Activated naive CD8-positive, alpha-beta T cell treated with anti-CD3 and anti-CD28 coated beads, Interleukin-2, amount 50 U/mL, for 24 hours (primary cell): ENCODE results near the gene OPCML.

Source experiments
- ATAC-seq: fragments of 150-1000 bp; cut with Tn5 transposase; one replicate; pipeline ENCODE4 v1.10.0; 2021
- DNase-seq: peaks from one replicate; pipeline ENCODE4 v3.0.0; 2021
- H3K27ac Mint-ChIP-seq: one replicate; pipeline ENCODE4 v1.8.0; 2021; ENCODE audit warnings: mild to moderate bottlenecking, mixed read lengths
- H3K27me3 Mint-ChIP-seq: one replicate; pipeline ENCODE4 v1.8.0; 2021; ENCODE audit warnings: mixed read lengths
- H3K36me3 Mint-ChIP-seq: one replicate; pipeline ENCODE4 v1.8.0; 2021; ENCODE audit warnings: low read depth, mixed read lengths
- H3K4me1 Mint-ChIP-seq: one replicate; pipeline ENCODE4 v1.8.0; 2021; ENCODE audit warnings: mixed read lengths
- H3K4me3 Mint-ChIP-seq: one replicate; pipeline ENCODE4 v1.8.0; 2021; ENCODE audit warnings: mild to moderate bottlenecking, moderate library complexity, mixed read lengths
- H3K9me3 Mint-ChIP-seq: one replicate; pipeline ENCODE4 v1.8.0; 2021; ENCODE audit warnings: mixed read lengths

The OPCML gene

DNA sequence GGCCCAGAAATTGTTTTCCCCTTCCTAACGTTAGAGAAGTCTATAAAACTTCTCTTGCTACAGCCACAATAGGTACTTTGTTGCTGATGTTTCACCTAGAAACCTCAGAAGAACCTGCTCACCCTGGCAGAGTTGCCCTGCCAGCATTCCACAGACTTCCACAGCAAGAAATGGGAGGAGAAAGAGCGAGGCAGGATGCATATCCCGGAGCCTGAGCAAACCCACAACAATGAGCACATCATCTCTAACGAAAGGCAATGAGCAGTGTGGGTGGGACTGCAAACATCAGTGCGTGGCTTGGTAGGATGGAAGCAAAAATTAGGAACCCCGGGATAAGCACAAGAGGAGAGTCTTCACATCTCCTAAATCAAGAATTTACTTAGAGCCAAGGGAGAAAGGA is 892.3 kb downstream of the OPCML start:
- H3K4me3 Mint-ChIP-seq = no peak overlapping the region
- H3K9me3 Mint-ChIP-seq = no peaks in the 10 kb centered on the region
- H3K27me3 Mint-ChIP-seq = peaks cover 2% of the 10 kb centered on the region
- ATAC-seq = no peak
- H3K4me1 Mint-ChIP-seq = no peaks in the 10 kb centered on the region
- no peak for DNase-seq
- H3K36me3 Mint-ChIP-seq = no peaks in the 10 kb centered on the region
- H3K27ac Mint-ChIP-seq = no peak overlapping the region

DNA sequence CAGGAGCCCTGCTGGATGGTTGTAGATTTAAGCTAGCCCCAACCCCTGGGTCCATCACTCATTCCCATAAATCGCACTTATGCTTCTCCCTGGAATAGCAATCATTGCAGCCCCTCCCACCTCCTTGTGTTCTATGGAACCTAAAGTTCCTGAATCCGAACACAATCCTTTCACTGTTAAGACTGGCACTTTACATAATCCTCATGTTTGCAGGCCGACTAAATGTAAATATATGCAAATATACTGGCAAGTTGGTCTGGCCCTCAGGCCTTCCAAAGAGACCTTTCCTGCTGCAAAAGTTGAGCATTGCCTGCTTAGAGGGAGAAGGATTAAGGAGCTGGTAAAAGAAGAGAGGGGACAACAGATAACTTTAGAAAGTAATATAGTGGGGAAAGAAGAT is 892.9 kb downstream of the OPCML start:
- ATAC-seq (no peak), DNase-seq (no peak)
- H3K4me1 Mint-ChIP-seq = no peaks in the 10 kb centered on the region
- no peaks in the 10 kb centered on the region for H3K36me3 Mint-ChIP-seq
- H3K27me3 Mint-ChIP-seq = peaks cover 2% of the 10 kb centered on the region
- H3K27ac Mint-ChIP-seq = no peak overlapping the region
- H3K9me3 Mint-ChIP-seq = no peaks in the 10 kb centered on the region
- no peak overlapping the region for H3K4me3 Mint-ChIP-seq

DNA sequence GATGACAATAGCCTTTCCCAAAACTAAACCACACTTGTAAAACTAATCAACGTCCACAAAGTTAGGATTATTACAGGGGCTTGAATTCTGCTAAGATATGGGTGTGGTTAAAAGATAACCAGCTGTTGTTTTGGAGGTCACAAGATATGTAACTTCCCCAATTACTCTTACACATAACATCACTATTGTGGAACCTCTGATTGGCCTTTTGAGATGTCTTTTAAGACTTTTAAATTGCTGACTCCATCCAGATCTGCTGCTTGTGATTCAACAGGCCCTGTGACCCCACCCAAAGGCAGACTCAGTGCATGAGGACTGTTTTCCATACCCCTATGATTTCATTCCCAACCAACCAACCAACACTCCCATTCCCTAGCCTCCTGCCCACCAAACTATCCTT is 893.9 kb downstream of the OPCML start:
- H3K27me3 Mint-ChIP-seq = peaks cover under 1% of the 10 kb centered on the region
- no peaks in the 10 kb centered on the region for H3K4me1 Mint-ChIP-seq
- DNase-seq (no peak), ATAC-seq (no peak)
- no peaks in the 10 kb centered on the region for H3K36me3 Mint-ChIP-seq
- no peak overlapping the region for H3K27ac Mint-ChIP-seq
- H3K9me3 Mint-ChIP-seq = no peaks in the 10 kb centered on the region
- no peak overlapping the region for H3K4me3 Mint-ChIP-seq

DNA sequence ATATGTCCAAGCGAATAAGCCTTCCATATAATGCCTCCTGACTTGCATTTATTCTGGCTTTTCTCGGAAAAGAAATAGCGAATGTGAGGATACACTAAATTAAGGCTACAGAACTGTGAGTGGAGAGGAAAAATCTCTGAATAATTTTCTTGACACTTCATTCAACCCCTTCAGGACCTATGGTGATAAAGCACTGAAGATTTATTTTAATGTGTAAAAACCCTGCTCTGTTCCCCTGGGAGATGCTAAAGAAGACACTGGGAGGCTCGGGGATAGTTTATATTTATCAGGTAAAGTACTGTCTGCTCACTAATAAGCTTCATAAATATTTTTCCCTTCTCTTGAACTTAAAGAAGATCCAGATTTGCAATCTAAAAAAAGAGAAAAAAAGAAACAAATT is 895.8 kb downstream of the OPCML start:
- Mint-ChIP-seq H3K27me3 (no peaks in the 10 kb centered on the region), H3K4me1 (no peaks in the 10 kb centered on the region), H3K9me3 (no peaks in the 10 kb centered on the region), H3K27ac (no peak overlapping the region), H3K36me3 (no peaks in the 10 kb centered on the region), H3K4me3 (no peak overlapping the region)
- DNase-seq (no peak), ATAC-seq (no peak)

DNA sequence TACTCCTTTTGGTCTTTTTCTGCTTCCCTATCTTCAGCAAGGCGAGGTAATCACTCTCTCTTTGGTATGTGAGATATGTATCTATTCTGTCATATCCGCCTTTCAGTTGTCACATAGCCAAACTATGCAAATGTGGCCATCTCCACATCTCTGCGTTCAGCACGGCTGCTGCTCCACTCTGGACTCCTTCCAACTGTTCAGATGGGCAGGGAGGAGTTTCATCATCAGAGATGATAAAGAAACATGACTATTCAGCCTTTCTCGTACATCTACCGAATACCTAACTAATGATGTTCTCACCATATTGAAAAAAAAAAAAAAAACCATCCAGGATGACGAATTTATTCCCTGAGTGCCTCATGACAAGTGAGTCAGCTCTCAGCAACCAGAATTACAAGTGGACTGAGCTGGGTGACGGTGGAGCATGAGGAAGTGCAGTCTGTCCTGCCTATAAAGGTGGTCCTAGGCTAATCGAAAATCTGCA is 899.6 kb downstream of the OPCML start:
- DNase-seq (no peak), ATAC-seq (peak; percentile 15)
- peaks cover 11% of the 10 kb centered on the region for H3K9me3 Mint-ChIP-seq
- H3K36me3 Mint-ChIP-seq = no peaks in the 10 kb centered on the region
- no peaks in the 10 kb centered on the region for H3K27me3 Mint-ChIP-seq
- no peak overlapping the region for H3K27ac Mint-ChIP-seq
- H3K4me1 Mint-ChIP-seq = no peaks in the 10 kb centered on the region
- no peak overlapping the region for H3K4me3 Mint-ChIP-seq

DNA sequence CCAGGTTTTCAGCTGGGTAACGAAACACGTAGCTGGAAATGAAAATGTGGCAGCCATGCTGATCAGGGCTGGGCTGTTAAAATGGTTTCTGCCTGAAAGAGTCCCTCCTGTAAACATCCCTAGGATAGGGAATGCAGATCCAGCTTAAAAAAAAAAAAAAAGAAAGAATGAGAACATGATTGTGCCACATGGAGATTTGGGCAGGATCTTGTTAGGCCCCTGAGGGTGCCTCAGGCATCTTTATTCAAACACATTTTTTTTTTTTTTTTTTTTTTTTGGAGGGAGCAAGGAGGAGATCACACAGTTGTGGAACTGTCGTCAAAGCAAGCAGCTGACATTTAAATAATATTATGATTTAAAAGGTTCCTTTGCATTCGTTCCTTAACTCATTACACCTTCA is 900.3 kb downstream of the OPCML start:
- H3K9me3 Mint-ChIP-seq = peaks cover 11% of the 10 kb centered on the region
- no peak overlapping the region for H3K4me3 Mint-ChIP-seq
- no peak for ATAC-seq
- no peaks in the 10 kb centered on the region for H3K36me3 Mint-ChIP-seq
- no peak for DNase-seq
- no peak overlapping the region for H3K27ac Mint-ChIP-seq
- H3K27me3 Mint-ChIP-seq = no peaks in the 10 kb centered on the region
- no peaks in the 10 kb centered on the region for H3K4me1 Mint-ChIP-seq

DNA sequence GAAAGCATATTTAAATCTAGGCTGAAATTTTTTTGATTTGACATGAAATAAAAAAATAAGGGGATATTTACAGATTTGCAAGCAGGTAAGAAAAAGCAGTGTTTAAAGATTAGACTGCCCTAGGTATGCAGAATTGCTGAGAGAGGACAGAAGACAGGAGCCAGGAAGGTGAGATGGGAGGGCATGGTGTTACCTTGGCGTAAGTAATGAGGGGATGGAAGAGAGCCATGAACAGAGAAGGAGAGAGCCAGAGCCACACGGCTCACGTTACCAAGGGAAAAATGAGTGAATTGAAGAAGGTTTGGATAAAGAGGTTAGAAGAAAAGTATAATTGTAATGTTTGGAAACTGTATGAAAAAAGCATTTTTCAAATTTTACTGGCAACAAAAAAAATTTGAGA is 904.3 kb downstream of the OPCML start:
- Mint-ChIP-seq H3K27ac (no peak overlapping the region), H3K36me3 (no peaks in the 10 kb centered on the region), H3K4me1 (no peaks in the 10 kb centered on the region), H3K27me3 (no peaks in the 10 kb centered on the region), H3K9me3 (peaks cover 11% of the 10 kb centered on the region), H3K4me3 (no peak overlapping the region)
- no peak for ATAC-seq
- DNase-seq = no peak

GRCh38 chr11:132626446-132626845 is 905.9 kb downstream of the OPCML start:
- H3K9me3 Mint-ChIP-seq = peaks cover 11% of the 10 kb centered on the region
- no peak overlapping the region for H3K27ac Mint-ChIP-seq
- H3K36me3 Mint-ChIP-seq = no peaks in the 10 kb centered on the region
- no peak for ATAC-seq
- no peaks in the 10 kb centered on the region for H3K27me3 Mint-ChIP-seq
- no peaks in the 10 kb centered on the region for H3K4me1 Mint-ChIP-seq
- DNase-seq = no peak
- no peak overlapping the region for H3K4me3 Mint-ChIP-seq

DNA sequence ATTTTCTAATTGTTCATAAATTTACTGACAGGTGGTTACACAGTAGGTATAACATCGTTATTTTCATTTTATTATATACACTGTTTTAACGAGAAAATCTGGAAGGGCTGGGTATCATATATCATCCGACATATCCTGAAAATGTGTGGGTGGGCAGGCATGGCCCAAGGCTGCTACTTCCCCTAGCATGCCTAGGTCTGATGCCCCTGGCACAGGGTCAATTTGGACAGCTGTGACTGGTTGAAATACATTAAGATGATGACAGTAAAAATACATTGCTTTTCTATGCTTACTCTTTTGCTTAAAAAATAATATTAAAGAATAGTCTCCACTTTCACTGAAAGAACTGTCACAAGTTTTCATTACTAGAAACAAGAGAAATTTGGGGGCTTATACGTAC is 908.8 kb downstream of the OPCML start:
- Mint-ChIP-seq H3K27ac (no peak overlapping the region), H3K4me1 (no peaks in the 10 kb centered on the region), H3K36me3 (no peaks in the 10 kb centered on the region), H3K9me3 (peaks cover 2% of the 10 kb centered on the region), H3K4me3 (no peak overlapping the region), H3K27me3 (no peaks in the 10 kb centered on the region)
- DNase-seq (no peak), ATAC-seq (no peak)

GRCh38 chr11:132621976-132622580 is 910.2 kb downstream of the OPCML start:
- ATAC-seq = no peak
- H3K4me1 Mint-ChIP-seq = no peaks in the 10 kb centered on the region
- no peaks in the 10 kb centered on the region for H3K36me3 Mint-ChIP-seq

DNA sequence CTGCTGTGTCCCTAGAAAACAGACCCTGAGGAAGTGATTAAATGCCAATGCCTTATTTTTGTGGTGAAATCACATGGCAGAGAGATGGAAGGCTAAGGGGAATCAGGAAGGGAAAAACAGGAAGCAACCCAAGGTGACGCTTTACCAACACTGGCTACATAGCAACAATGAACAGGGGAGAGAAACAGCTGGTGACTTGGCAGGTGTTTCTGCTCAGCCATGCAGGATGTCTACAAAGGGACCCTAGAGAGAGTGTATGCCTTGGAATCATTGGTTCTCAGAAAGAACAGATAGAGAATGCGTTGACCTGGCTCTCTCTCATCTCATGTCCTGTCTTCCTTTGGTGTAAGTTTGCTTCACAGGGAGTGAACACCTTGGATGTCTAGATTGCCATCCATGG is 911.9 kb downstream of the OPCML start:
- ATAC-seq = no peak

More at GRCh38 chr11:132621976-132622580, 910.2 kb downstream of the OPCML start:
- H3K9me3 Mint-ChIP-seq = peaks cover 5% of the 10 kb centered on the region
- no peak for DNase-seq
- H3K27me3 Mint-ChIP-seq = no peaks in the 10 kb centered on the region
- H3K27ac Mint-ChIP-seq = no peak overlapping the region
- no peak overlapping the region for H3K4me3 Mint-ChIP-seq

GRCh38 chr11:132610791-132611190 is 921.5 kb downstream of the OPCML start:
- ATAC-seq (no peak), DNase-seq (no peak)
- H3K4me1 Mint-ChIP-seq = no peaks in the 10 kb centered on the region
- H3K4me3 Mint-ChIP-seq = no peak overlapping the region
- H3K36me3 Mint-ChIP-seq = no peaks in the 10 kb centered on the region
- H3K27ac Mint-ChIP-seq = no peak overlapping the region
- H3K9me3 Mint-ChIP-seq = no peaks in the 10 kb centered on the region
- H3K27me3 Mint-ChIP-seq = no peaks in the 10 kb centered on the region

More for the DNA sequence above, 911.9 kb downstream of the OPCML start:
- H3K4me3 Mint-ChIP-seq = no peak overlapping the region
- no peak for DNase-seq
- no peak overlapping the region for H3K27ac Mint-ChIP-seq
- H3K36me3 Mint-ChIP-seq = no peaks in the 10 kb centered on the region
- H3K27me3 Mint-ChIP-seq = no peaks in the 10 kb centered on the region
- H3K4me1 Mint-ChIP-seq = no peaks in the 10 kb centered on the region
- peaks cover 5% of the 10 kb centered on the region for H3K9me3 Mint-ChIP-seq

DNA sequence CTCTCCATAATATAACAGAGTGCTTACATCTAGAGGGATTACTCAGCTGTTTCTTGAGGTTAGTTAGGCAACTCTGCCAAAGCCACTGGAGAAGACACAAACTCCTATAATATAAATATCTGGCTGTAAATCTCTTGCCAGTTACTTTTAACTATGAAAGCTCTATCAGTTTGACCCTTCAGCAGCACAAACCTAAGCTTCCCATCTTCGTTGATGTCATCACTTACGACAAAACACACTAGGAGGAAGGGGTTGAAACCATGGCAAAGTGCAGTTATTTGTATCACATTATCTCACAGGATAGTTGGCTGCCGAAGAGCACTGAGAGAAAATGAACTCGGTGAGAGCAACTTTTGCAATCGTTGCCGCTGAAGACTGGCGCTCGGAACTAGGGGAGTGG is 922.1 kb downstream of the OPCML start:
- Mint-ChIP-seq H3K27me3 (peaks cover 2% of the 10 kb centered on the region), H3K4me1 (no peaks in the 10 kb centered on the region), H3K9me3 (no peaks in the 10 kb centered on the region), H3K36me3 (no peaks in the 10 kb centered on the region), H3K27ac (no peak overlapping the region), H3K4me3 (no peak overlapping the region)
- DNase-seq (no peak), ATAC-seq (no peak)

DNA sequence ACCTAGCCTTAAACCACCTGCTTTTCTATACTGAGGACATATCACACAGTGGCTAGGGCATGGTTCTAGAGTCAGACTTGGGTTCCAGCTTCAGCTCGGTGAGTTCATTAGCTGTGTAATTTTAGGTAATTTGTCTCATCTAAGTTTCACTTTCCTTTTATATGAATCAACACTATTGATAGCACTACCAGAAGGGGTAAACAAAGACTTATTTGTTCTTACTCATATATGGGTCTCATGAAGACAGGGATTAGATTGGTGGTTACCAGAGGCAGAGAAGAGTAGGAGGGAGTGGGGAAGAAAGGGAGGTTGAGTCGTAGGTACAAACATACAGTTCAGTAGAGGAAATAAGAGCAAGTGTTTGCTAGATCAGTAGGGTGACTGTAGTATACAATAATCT is 924.7 kb downstream of the OPCML start:
- H3K27me3 Mint-ChIP-seq = peaks cover 2% of the 10 kb centered on the region

DNA sequence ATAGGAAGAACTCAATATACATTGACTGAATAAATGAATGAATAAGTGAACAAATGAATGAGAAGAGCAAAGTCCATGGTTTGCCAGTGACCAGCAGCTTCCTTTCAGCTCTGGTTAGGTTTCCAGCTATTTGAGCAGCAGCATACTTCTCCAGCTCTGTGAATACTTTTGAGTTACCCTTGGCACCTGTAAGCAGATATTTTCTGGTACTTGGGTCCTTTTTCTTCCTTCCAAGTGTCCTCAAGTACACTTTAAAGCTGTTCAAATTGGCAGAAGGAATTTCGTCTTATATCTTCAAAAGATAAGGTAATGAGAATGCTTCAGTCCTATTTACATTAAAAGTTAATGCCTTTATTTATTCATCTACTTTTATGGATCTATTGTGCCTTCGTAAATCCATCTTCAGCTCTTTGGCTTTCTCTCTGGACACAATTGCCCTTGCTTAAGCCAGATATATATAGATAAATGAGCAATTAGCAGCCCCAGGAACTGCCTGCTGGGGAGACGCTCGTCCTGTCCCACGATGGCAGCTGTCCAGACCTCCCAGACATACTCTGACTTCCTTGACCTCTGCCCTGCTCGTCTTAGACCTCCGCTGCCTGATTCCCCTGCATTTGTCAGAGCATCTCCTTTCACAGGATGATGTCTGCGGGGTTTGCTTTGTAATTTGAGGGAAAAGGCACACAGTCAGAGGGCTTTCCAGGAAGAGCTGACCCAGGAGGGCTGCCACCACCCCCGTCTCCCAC is 926.3 kb downstream of the OPCML start:
- Mint-ChIP-seq H3K4me1 (no peaks in the 10 kb centered on the region), H3K27me3 (peaks cover 2% of the 10 kb centered on the region), H3K9me3 (no peaks in the 10 kb centered on the region), H3K27ac (no peak overlapping the region), H3K36me3 (no peaks in the 10 kb centered on the region), H3K4me3 (no peak overlapping the region)
- ATAC-seq (no peak), DNase-seq (no peak)

More for the DNA sequence above, 924.7 kb downstream of the OPCML start:
- Mint-ChIP-seq H3K4me3 (no peak overlapping the region), H3K36me3 (no peaks in the 10 kb centered on the region), H3K4me1 (no peaks in the 10 kb centered on the region), H3K9me3 (no peaks in the 10 kb centered on the region), H3K27ac (no peak overlapping the region)
- no peak for ATAC-seq
- no peak for DNase-seq
